GM12865 (cell line): ENCODE results near the gene PLAC8L1.
"Not testable (repeated sequence)": the region's sequence is repeated elsewhere in the genome, so short reads cannot be mapped to it uniquely, and the experiment has no call there.

Source experiments
- DNase-seq: peaks from one replicate; pipeline ENCODE4 v3.0.0; 2010; ENCODE audit warnings: low read depth
- H3K4me3 ChIP-seq: 2 replicates; pipeline ENCODE4 v1.5.1; 2011; ENCODE audit warnings: mild to moderate bottlenecking, low read depth, low read length, control low read depth
- CTCF ChIP-seq: IDR thresholded peaks from 2 replicates; pipeline ENCODE4 v1.5.1; 2011; ENCODE audit warnings: low read length, control low read depth, low read depth, inconsistent platforms; ENCODE audit not compliant: insufficient read depth; ENCODE audit errors: missing control alignments

Gene PLAC8L1

GRCh38 chr5:146116361-146116760, 11.0 kb upstream of the PLAC8L1 start:
- no peak overlapping the region for H3K4me3 ChIP-seq
- TF ChIP-seq CTCF, result no peak
- no peak for DNase-seq

GRCh38 chr5:146112476-146112875, 7.1 kb upstream of the PLAC8L1 start:
- H3K4me3 ChIP-seq, result no peak overlapping the region
- DNase-seq, result no peak
- TF ChIP-seq CTCF, result no peak

GRCh38 chr5:146111409-146111808, 6.0 kb upstream of the PLAC8L1 start:
- no peak overlapping the region for H3K4me3 ChIP-seq
- TF ChIP-seq CTCF, result no peak
- no peak for DNase-seq

GRCh38 chr5:146109379-146109778, 4.0 kb upstream of the PLAC8L1 start:
- DNase-seq, result no peak
- no peak overlapping the region for H3K4me3 ChIP-seq
- no peak for TF ChIP-seq CTCF

GRCh38 chr5:146108870-146109269, 3.5 kb upstream of the PLAC8L1 start:
- not testable (repeated sequence) for DNase-seq, H3K4me3 ChIP-seq

GRCh38 chr5:146107901-146108300, 2.5 kb upstream of the PLAC8L1 start:
- no peak for DNase-seq
- no peak for TF ChIP-seq CTCF
- H3K4me3 ChIP-seq, result no peak overlapping the region

- TF ChIP-seq CTCF, result no peak
- no peak for DNase-seq
- H3K4me3 ChIP-seq, result no peak overlapping the region
Measured at GRCh38 chr5:146103594-146103993, 1.8 kb downstream of the PLAC8L1 start.
